GM18868 (cell line): ENCODE measurements around the gene NOP10.

Experiments used
- ATAC-seq: cut with Tn5 transposase; IDR thresholded peaks from one replicate; pipeline ENCODE4 v1.9.1; 2021; ENCODE audit warnings: mild to moderate bottlenecking, moderate library complexity; ENCODE audit not compliant: unreplicated experiment

Gene NOP10

DNA sequence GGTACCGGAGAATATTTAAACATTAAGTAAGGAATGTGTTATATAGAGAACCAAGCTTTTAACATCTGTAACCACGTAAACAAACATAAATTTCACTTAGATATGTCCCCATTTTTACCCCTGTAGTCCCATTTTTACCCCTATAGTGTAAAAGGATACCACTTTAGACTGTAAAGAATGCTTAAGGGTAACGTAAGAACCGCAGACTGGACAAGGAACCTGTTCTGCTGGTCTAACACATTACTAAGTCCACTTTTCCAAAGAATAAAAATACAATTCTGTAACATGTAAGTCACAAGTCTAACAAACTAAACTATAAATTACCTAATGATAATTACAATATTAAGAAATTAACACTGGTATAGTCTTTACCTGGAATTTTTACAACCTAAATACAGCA, 8.3 kb downstream of the NOP10 start:
- no peak for ATAC-seq

DNA sequence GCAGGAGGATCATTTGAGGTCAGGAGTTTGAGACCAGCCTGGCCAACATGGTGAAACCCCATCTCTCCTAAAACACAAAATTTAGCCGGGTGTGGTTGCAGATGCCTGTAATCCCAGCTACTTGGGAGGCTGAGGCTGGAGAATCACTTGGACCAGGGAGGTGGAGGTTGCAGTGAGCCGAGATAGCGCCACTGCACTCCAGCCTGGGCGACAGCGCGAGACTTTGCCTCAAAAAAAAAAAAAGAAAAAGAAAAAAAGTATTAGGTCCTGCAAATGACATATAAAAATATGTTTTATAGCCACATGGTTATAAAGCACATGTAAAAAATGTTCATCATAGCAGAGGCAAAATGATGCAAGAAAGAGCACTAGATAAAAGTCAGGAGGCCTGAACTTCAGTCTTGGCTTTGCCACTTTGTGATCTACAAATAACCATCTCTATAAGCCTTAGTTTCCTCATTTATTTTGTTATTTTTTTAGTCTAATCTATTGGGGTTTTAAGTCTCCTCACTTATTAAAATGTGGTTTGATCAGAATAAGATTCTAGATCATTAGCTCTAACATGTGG, 10.3 kb downstream of the NOP10 start:
- ATAC-seq: no peak

DNA sequence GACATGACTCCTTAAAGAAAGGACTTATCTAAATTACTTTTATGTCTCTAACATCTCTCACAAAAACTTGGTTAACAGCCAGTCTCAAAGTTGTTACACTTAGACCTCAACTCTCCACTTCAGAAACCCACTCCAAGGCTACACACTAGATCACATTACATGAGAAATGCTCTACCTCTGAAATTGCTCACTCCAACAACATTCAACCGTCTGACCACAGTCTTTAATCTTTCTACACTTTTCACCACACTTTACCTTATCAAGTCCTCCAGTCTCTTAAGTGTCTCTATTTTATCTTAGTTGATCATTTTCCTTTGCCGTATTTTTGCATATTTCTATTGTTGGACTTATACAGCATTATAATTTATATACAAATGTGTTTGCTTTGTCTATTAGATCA, 11.1 kb downstream of the NOP10 start:
- no peak for ATAC-seq

DNA sequence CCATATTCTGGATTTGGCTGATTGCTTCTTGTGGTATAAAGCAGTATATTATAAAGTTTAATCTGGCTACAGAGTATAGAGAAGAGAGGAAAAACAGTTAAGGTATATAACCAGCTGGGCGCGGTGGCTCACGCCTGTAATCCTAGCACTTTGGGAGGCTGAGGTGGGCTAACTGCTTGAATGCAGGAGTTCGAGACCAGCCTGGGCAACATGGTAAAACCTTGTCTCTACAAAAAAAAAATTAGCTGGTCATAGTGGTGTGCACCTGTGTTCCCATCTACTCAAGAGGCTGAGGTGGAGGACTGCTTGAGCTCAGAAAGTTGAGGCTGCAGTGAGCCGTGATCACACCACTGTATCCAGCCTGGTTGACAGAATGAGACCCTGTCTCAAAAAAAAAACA, 12.7 kb downstream of the NOP10 start:
- no peak for ATAC-seq

DNA sequence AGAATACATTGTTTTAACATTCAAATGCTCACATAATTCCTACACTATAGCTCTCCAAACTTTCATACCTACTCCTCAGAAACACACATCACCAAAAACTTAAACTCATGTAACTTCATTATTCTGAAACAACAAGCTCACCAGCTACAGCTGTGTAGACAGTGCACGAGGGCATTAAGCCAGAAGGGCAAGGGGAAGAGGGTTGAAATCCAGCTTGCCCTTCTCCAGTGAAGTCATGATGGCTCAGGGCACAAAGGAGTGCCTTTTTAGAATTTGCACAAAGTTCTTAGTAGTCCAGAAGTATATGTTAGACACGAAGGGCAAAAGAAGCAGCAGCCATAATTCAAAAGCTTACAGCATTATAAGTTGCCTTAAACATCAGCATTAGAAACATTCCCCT, 13.9 kb downstream of the NOP10 start:
- no peak for ATAC-seq

DNA sequence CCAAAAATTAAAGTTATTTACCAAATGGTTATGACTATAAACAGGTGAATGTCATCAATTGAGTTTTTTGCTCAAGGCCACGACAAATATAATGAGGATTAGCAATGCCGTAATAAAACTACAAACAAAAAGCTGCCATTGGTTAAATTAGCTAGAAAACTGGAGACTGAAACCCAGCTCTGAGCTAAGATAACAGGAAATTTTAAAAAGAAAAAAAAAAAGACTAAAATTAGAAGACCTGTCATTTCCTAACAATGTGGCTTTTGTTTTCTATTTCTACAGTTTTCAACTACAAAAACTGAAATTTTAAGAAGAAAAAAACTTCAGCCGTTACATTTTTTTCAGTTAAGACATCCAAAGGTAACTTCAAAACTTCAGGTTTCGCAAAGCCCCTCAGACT, 15.0 kb downstream of the NOP10 start:
- ATAC-seq: peak; percentile 41

DNA sequence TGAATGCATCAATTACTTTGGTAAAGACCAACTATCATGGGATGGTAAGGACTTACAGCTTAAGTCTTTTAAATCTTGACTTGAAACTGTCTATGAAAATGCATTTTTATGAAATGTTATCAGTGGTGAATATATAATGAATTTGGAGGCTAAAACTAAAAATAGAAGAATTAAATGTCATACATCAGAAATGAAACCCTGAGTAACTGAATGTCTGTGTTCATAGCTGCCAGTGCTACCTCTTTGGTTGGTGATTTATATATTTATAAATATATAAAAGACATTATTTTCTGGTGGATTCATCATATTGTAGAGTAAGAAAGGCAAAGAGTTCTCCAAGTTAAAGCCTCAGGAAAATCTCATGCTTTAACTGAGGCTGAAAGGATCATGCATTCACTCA, 17.6 kb downstream of the NOP10 start:
- ATAC-seq: no peak

DNA sequence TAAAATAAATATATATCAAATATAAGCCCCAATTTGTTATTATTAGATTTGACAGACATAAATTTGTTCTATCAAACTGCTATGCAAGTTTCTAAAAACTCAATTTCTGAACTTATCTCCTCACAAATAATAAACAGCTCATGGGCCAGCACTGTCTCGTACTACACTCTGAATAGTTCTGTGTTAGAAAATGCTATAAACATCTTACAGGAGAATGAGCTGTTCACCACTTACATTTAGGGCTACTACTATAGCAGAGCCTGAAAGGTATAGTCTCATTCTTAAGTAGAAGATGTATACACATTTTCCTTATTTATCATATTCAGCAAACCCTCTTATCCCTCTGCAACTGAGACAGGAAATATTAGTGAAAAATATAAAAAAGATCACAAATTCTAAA, 18.0 kb downstream of the NOP10 start:
- ATAC-seq: no peak

DNA sequence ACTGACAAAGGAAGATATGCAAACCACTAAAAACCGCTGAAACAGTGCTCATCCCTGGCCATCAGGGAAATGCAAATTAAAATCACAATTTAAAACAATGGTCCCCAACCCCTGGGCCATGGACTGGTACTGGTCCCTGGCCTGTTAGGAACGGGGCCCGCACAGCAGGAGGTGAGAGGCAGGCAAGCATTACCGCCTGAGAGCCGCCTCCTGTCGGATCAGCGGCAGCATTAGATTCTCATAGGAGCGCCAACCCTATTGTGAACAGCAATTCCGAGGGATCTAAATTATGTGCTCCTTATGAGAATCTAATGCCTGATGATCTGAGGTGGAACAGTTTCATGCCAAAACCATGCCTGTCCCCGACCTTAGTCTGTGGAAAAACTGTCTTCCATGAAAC, 19.7 kb downstream of the NOP10 start:
- no peak for ATAC-seq

DNA sequence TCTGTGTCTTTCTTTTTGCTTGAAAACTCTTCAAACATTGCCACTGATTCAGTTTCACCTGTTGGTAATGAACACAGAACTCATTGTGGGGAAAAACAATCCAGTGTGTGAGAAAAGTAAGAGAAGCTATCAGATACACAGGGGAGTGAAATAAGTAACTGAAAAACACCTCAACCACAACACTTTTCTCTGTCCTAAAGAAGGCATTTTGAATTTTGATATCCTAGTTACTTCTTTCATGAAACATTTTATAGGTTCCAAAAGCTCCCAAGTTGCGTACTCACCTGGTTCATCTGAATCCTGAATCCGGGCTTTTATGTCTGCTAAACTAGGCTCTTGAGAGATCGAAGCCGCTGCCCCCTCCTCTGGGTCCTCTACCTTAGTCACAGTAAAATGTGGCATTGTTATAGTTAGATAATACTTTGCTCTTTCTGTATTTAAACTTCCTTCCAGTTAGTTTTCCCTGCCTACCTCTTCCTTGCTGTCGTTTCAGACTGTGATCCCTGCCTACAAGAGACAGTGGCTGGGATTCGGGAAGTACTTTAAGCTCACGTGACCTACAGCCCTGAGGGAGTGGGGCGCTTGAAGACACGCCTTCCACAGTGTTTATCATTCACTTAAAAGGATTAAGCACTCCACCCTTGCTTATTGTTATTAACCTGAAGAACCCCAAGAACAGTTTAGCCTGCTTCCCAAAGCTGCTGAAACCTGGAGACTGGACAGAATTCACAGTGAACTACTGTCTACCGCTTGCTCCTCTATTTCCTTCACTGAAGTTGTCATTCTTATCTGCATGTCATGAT, 24.5 kb downstream of the NOP10 start:
- ATAC-seq: peak; percentile 76

DNA sequence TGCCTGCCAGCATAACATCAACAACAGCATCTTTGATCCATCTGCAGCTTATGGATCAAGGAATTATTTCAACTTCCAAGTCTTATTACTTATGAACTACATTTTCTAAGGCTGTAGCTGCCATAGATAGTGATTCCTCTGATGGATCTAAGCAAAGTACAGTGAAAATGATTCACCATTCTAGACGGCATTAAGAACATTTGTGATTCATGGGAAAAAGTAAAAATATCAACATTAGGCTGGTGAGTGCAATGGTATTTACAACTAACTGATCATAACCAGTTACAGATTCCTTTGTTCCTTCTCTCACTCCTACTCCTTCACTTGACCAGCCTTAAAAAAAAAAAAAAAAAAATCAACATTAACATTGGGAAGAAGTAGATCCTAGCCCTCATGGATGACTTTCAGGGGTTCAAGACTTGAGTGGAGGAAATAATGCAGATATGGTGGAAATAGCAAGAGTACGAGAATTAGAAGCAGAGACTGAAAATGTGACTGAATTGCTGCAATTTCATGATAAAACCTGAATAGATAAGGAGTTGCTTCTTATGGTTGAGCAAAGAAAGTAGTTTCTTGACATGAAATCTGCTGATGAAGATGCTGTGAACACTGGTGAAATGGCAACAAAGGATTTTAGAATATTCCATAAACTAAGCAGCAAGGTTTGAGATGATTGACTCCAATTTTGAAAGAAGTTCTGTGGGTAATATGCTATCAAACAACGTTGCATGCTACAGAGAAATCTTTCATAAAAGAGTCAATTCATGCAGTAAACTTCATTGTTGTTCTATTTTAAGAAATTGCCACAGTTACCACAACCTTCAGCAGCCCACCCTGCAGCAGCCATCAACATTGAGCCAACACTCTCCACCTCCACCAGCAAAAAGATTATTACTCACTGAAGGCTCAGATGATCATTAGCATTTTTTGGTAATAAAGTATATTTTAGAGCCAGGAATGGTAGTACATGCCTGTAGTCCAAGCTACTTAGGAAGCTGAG, 28.1 kb downstream of the NOP10 start:
- ATAC-seq: no peak

DNA sequence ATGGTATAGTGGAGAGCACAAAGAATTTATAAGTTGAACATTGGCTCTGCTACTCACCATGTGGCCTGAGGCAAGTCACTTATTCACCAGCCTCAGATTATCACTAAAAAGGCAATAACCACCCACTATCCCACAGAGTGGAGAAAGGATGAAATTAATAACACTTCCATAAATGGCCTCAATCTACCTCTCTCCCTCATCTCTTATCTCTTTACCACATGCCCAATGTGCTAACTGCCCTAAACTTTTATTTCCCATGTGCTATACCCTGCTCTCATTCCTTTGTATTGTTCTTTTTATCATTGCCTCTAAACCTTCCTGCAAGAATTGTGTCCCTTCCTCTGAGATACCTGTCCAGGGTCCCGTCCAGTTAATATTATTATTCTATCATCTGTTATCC, 31.4 kb downstream of the NOP10 start:
- no peak for ATAC-seq

DNA sequence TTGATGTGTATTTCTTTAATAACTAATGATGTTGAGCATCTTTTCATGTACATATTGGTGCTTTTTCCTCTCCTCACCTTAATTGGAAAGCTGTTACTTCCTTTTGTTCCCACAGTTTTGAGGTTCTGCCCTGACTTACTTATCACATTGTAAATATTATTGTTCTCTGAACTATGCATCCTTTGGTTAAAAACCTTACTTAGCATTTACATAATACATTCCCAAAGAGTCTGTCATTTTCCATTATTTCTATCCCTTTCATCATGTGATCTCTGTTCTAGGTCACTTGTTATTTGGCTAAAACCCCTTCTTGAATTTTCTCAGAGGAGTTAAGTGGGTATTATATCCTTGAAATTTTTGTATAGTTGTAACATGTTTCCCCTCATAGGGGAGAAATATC, 38.3 kb downstream of the NOP10 start:
- no peak for ATAC-seq

DNA sequence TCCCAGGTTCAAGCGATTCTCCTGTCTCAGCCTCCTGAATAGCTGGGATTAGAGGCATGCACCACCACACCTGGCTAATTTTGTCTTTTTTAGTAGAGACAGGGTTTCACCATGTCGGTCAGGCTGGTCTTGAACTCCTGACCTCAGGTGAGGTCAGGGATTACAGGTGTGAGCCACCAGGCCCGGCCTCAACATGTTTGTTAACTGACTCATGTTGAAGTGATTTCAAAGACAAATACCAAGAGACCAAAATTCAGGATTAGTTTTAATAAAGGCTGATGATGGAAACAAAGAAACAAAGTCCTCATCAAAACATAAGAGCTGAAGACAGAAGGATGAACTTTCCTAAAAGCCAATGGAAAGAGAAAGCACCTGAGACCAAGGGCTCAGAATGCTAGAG, 41.9 kb downstream of the NOP10 start:
- ATAC-seq: no peak

DNA sequence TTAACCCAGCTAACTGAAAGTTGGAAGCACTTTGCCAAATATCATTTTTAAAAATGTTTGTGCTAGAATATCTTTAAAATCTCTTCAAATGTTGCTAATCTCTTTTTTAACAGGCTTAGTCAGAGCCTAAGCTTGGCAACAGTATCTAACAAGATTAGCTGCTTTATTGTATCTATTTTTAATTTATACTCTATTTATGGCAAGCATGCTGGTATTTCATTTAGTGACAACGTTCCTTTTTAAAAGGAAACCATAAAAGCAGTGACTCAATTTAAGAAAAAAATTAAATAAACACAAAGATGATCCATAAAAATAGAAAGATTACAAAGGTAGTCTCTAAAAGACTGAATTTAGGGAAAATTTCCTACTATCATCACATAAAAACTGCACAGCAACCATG, 45.9 kb downstream of the NOP10 start:
- no peak for ATAC-seq

DNA sequence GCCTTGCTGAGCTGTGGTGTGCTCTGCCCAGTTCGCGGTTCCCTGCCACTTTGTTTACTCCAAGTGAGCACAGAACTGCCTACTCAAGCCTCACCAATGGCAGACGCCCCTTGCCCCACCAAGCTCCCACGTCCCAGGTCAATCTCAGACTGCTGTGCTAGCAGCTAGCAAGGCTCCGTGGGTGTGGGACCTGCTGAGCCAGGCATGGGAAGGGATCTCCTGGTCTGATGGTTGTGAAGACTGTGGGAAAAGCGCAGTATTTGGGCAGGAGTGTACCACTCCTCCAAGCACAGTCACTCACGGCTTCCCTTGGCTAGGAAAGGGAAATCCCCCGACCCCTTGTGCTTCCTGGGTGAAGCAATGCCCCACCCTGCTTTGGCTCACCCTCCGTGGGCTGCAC, 50.3 kb downstream of the NOP10 start:
- ATAC-seq: no peak
